IMR-90 (cell line): ENCODE data around the gene ELF5. TPM values are rescaled to one million over a fixed set of nuclear protein-coding genes. Genes with fewer than 3 reads are reported as not detected.

Experiments
- ATAC-seq: fragments of 200-7000 bp; cut with Tn5 transposase; 2 replicates; pipeline ENCODE4 v1.9.1; 2020; ENCODE audit warnings: low read depth, mild to moderate bottlenecking, moderate library complexity
- BruUV-seq: library from RNA; stranded (reverse); fragments of 400-500 nt; replicated peaks from 2 replicates; lab custom pipeline; 2021; lab: Mats Ljungman, UMichigan
- CTCF ChIA-PET: fragments of 300-600 bp; formaldehyde crosslinking; extraction: SDS; loops from one replicate; lab custom pipeline; 2021; ENCODE audit warnings: antibody characterized with exemption; lab: Yijun Ruan, JAX
- POLR2A ChIA-PET: fragments of 300-600 bp; sonication (Branson Sonifier 250); formaldehyde crosslinking; loops from one replicate; lab custom pipeline; 2022; ENCODE audit warnings: antibody characterized with exemption; ENCODE audit not compliant: unreplicated experiment; lab: Charles Lee
- DNase-seq: peaks from one replicate; pipeline ENCODE4 v3.0.0; 2013
- H2AFZ ChIP-seq: replicated peaks from 2 replicates; pipeline ENCODE3; 2013; ENCODE audit warnings: low read length, mild to moderate bottlenecking; ENCODE audit not compliant: poor library complexity
- H2AK5ac ChIP-seq: 2 replicates; pipeline ENCODE4 v1.6.1; 2013; ENCODE audit warnings: low read depth, low read length, inconsistent platforms
- H2AK9ac ChIP-seq: replicated peaks from 2 replicates; pipeline ENCODE3; 2013; ENCODE audit warnings: mild to moderate bottlenecking, low read depth, low read length, moderate library complexity; ENCODE audit not compliant: poor library complexity
- H2BK120ac ChIP-seq: 2 replicates; pipeline ENCODE4 v1.6.1; 2013; ENCODE audit warnings: low read depth, low read length, inconsistent platforms
- H2BK15ac ChIP-seq: 3 replicates; pipeline ENCODE4 v1.6.1; 2013; ENCODE audit warnings: low read depth, low read length, inconsistent platforms
- H2BK20ac ChIP-seq: 2 replicates; pipeline ENCODE4 v1.6.1; 2013; ENCODE audit warnings: low read depth, mild to moderate bottlenecking, inconsistent platforms, low read length, moderate library complexity
- H2BK5ac ChIP-seq: 2 replicates; pipeline ENCODE4 v1.6.1; 2013; ENCODE audit warnings: mild to moderate bottlenecking, low read depth, low read length, inconsistent platforms; ENCODE audit not compliant: poor library complexity, severe bottlenecking
- H3K14ac ChIP-seq: replicated peaks from 2 replicates; pipeline ENCODE4 v1.6.1; 2013; ENCODE audit warnings: low read depth, low read length, inconsistent platforms
- H3K18ac ChIP-seq: 2 replicates; pipeline ENCODE4 v1.6.1; 2013; ENCODE audit warnings: low read depth, low read length, control low read depth
- H3K23ac ChIP-seq: 2 replicates; pipeline ENCODE4 v1.6.1; 2013; ENCODE audit warnings: low read depth, low read length, inconsistent platforms
- H3K27ac ChIP-seq: 2 replicates; pipeline ENCODE4 v1.5.1; 2013; ENCODE audit warnings: mild to moderate bottlenecking, control low read depth, low read length; ENCODE audit not compliant: insufficient read depth
- H3K27me3 ChIP-seq: 2 replicates; pipeline ENCODE4 v1.6.1; 2013; ENCODE audit warnings: low read length; ENCODE audit not compliant: control insufficient read depth, insufficient read depth
- H3K36me3 ChIP-seq: 2 replicates; pipeline ENCODE4 v1.6.1; 2013; ENCODE audit warnings: low read length, mixed read lengths; ENCODE audit not compliant: control insufficient read depth, insufficient read depth
- H3K4ac ChIP-seq: 2 replicates; pipeline ENCODE4 v1.6.1; 2013; ENCODE audit warnings: low read depth, low read length, inconsistent platforms
- H3K4me1 ChIP-seq: 2 replicates; pipeline ENCODE4 v1.6.1; 2013; ENCODE audit warnings: low read length, mixed read lengths; ENCODE audit not compliant: control insufficient read depth, insufficient read depth
- H3K4me2 ChIP-seq: 2 replicates; pipeline ENCODE4 v1.6.1; 2013; ENCODE audit warnings: low read depth, mild to moderate bottlenecking, control low read depth, low read length, moderate library complexity
- H3K4me3 ChIP-seq: 2 replicates; pipeline ENCODE4 v1.5.1; 2013; ENCODE audit warnings: low read depth, mild to moderate bottlenecking, control low read depth, low read length, moderate library complexity; ENCODE audit not compliant: insufficient read depth
- H3K56ac ChIP-seq: 2 replicates; pipeline ENCODE4 v1.6.1; 2013; ENCODE audit warnings: low read length, inconsistent platforms; ENCODE audit not compliant: insufficient read depth; ENCODE audit errors: extremely low read depth
- H3K79me1 ChIP-seq, 2 experiments: 2 replicates each; pipeline ENCODE4 v1.6.1; 2013; ENCODE audit warnings: low read length in 2 of 2, inconsistent platforms in 1 of 2, low read depth in 1 of 2
- H3K9ac ChIP-seq: 2 replicates; pipeline ENCODE4 v1.6.1; 2013; ENCODE audit warnings: low read depth, low read length, control low read depth
- H3K9me1 ChIP-seq: 2 replicates; pipeline ENCODE4 v1.6.1; 2013; ENCODE audit warnings: low read length, inconsistent platforms; ENCODE audit not compliant: insufficient read depth
- H3K9me3 ChIP-seq: 2 replicates; pipeline ENCODE4 v1.6.1; 2013; ENCODE audit warnings: low read length; ENCODE audit not compliant: control insufficient read depth, insufficient read depth
- H4K20me1 ChIP-seq: 2 replicates; pipeline ENCODE4 v1.6.1; 2013; ENCODE audit warnings: low read length, inconsistent platforms; ENCODE audit not compliant: insufficient read depth
- H4K5ac ChIP-seq: 2 replicates; pipeline ENCODE4 v1.6.1; 2013; ENCODE audit warnings: mild to moderate bottlenecking, low read depth, low read length, control low read depth
- H4K8ac ChIP-seq, 2 experiments: 2 replicates each; pipeline ENCODE4 v1.6.1; 2013; ENCODE audit warnings: low read depth in 2 of 2, low read length in 2 of 2, control low read depth in 1 of 2, inconsistent platforms in 1 of 2
- H4K91ac ChIP-seq: 2 replicates; pipeline ENCODE4 v1.6.1; 2013; ENCODE audit warnings: low read depth, low read length, inconsistent platforms; ENCODE audit not compliant: insufficient read depth
- BHLHE40 ChIP-seq: fragments of 150-350 bp; IDR thresholded peaks from 2 replicates; pipeline ENCODE4 v1.6.1; 2016; ENCODE audit warnings: mild to moderate bottlenecking, low read depth, low read length
- CEBPB ChIP-seq: IDR thresholded peaks from 2 replicates; pipeline ENCODE4 v1.6.1; 2012; ENCODE audit warnings: low read depth, low read length, improper control_type of control experiment
- CHD1 ChIP-seq: IDR thresholded peaks from 2 replicates; pipeline ENCODE4 v1.6.1; 2012; ENCODE audit warnings: low read depth, low read length, improper control_type of control experiment
- FOS ChIP-seq: fragments of 150-350 bp; IDR thresholded peaks from 2 replicates; pipeline ENCODE4 v1.6.1; 2016; ENCODE audit warnings: low read depth, low read length
- MAFK ChIP-seq: IDR thresholded peaks from 2 replicates; pipeline ENCODE4 v1.6.1; 2012; ENCODE audit warnings: low read depth, low read length, improper control_type of control experiment
- MAZ ChIP-seq: IDR thresholded peaks from 2 replicates; pipeline ENCODE4 v1.6.1; 2012; ENCODE audit warnings: low read depth, mild to moderate bottlenecking, low read length, improper control_type of control experiment, moderate library complexity, borderline replicate concordance
- MXI1 ChIP-seq: IDR thresholded peaks from 2 replicates; pipeline ENCODE4 v1.6.1; 2012; ENCODE audit warnings: low read depth, mild to moderate bottlenecking, low read length, moderate library complexity, borderline replicate concordance
- NFE2L2 ChIP-seq: fragments of 150-350 bp; IDR thresholded peaks from 2 replicates; pipeline ENCODE4 v1.6.1; 2016; ENCODE audit warnings: low read depth, mild to moderate bottlenecking, low read length
- POLR2A ChIP-seq: IDR thresholded peaks from 2 replicates; pipeline ENCODE4 v1.6.1; 2012; ENCODE audit warnings: mild to moderate bottlenecking, low read depth, low read length
- RAD21 ChIP-seq: IDR thresholded peaks from 2 replicates; pipeline ENCODE4 v1.6.1; 2012; ENCODE audit warnings: low read length, improper control_type of control experiment
- RCOR1 ChIP-seq: IDR thresholded peaks from 2 replicates; pipeline ENCODE4 v1.6.1; 2012; ENCODE audit warnings: mild to moderate bottlenecking, low read length, improper control_type of control experiment; ENCODE audit not compliant: insufficient replicate concordance
- RFX5 ChIP-seq: IDR thresholded peaks from 2 replicates; pipeline ENCODE4 v1.8.0; 2012; ENCODE audit warnings: low read depth, mild to moderate bottlenecking, low read length, moderate library complexity
- SMC3 ChIP-seq: fragments of 150-350 bp; IDR thresholded peaks from 2 replicates; pipeline ENCODE4 v1.6.1; 2016; ENCODE audit warnings: low read depth, mild to moderate bottlenecking, antibody characterized with exemption, low read length, moderate library complexity
- WGBS, 2 experiments: methylation state at CpG; one replicate each; pipeline versions ENCODE4 v1.1.5 to v1.1.7; 2013; ENCODE audit warnings: missing lambda C conversion rate in 2 of 2; ENCODE audit not compliant: insufficient read length in 1 of 2; ENCODE audit errors: extremely low coverage in 2 of 2; 5-methylcytosine and 5-hydroxymethylcytosine counted together
- dilution Hi-C: fragments of 300-500 bp; cut with HindIII; formaldehyde crosslinking; loops from one replicate; pipeline ENCODE4 v1.14.3; 2018; ENCODE audit warnings: low sequenced_read_pairs; ENCODE audit not compliant: unreplicated experiment
- in situ Hi-C: fragments of 300-500 bp; cut with MboI; formaldehyde crosslinking; loops from 3 replicates; pipeline ENCODE4 v1.14.3; 2019; ENCODE audit warnings: low sequenced_read_pairs, inconsistent platforms, mixed read lengths
- intact Hi-C: fragments of 100-400 bp; cut with micrococcal nuclease; formaldehyde crosslinking; loops from 2 replicates; pipeline ENCODE4 v1.10.0; 2022
- polyA plus RNA-seq, 3 experiments: library from polyadenylated mRNA; depleted of rRNA; stranded (reverse); fragments of >200 nt; gene quantifications; 2 replicates each; pipeline ENCODE4 v1.2.3, GENCODE V29; 2012; ENCODE audit warnings: low replicate concordance in 1 of 3
- total RNA-seq: library from RNA; depleted of rRNA; stranded (reverse); fragments of >200 nt; gene quantifications from 2 replicates; pipeline ENCODE4 v1.2.3, GENCODE V29; 2012
- TF ChIP-seq, protein P1 (sequence below): fragments of 150-350 bp; IDR thresholded peaks from 2 replicates; pipeline ENCODE4 v1.6.1; 2017; ENCODE audit warnings: mild to moderate bottlenecking, antibody characterized with exemption, low read length, low read depth
- TF ChIP-seq, protein P2 (sequence below): conservative IDR thresholded peaks from 2 replicates; pipeline ENCODE4 v1.5.1; 2012; ENCODE audit warnings: mild to moderate bottlenecking, low read depth, low read length, improper control_type of control experiment
- TF ChIP-seq, protein P3 (sequence below): fragments of 150-350 bp; IDR thresholded peaks from 2 replicates; pipeline ENCODE4 v1.6.1; 2016; ENCODE audit warnings: low read depth, mild to moderate bottlenecking, low read length, moderate library complexity, borderline replicate concordance

Gene ELF5
- total and polyA plus RNA-seq, 2 of the 4 experiments (the other 2 are of a cell fraction) = not detected

DNA sequence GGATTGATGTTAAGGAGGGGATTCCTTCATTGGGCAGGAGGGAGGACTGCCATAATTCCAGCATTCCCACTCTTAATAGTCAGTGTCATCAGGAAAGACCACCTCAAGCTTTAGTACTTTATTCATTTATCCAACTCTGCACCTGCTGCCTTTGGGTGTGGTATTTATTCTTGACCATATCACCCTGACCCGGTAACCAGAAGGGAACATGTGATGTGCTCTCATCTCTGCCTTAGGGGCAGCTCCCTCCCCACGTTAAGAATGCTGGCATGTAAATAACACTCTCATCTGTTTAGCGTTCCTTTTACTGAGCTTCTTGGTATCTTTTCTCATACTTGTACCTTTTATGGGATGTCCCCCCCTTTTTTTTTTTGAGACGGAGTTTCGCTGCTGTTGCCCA, 67.2 kb downstream of the ELF5 start:
- H2BK20ac ChIP-seq = no peak overlapping the region
- H4K8ac ChIP-seq = no peak overlapping the region
- DNase-seq = no peak
- no peaks in the 10 kb centered on the region for H3K9me3 ChIP-seq
- H3K27ac ChIP-seq = no peak overlapping the region
- H2BK15ac ChIP-seq = no peak overlapping the region
- H3K4me1 ChIP-seq = no peaks in the 10 kb centered on the region
- no peak overlapping the region for H3K14ac ChIP-seq
- no peak overlapping the region for H2AK9ac ChIP-seq
- in situ Hi-C loops (no loop called here), dilution Hi-C loops (no loop called here), intact Hi-C loops (no loop called here)
- H3K36me3 ChIP-seq = peaks cover 8% of the 10 kb centered on the region
- WGBS, 2 experiments = no CpG with 5 or more reads among the region's 5 CpGs
- H4K5ac ChIP-seq = no peak overlapping the region
- no peak overlapping the region for H2AK5ac ChIP-seq
- H3K9ac ChIP-seq = no peak overlapping the region
- H3K56ac ChIP-seq = no peak overlapping the region
- no peak overlapping the region for H3K4me2 ChIP-seq
- ChIA-PET CTCF (no interaction called here), POLR2A (no interaction called here)
- H4K20me1 ChIP-seq = peaks cover 3% of the 10 kb centered on the region; the same call in 1 of the 2 replicates
- H2BK5ac ChIP-seq = no peak overlapping the region
- H3K9me1 ChIP-seq = peaks cover 12% of the 10 kb centered on the region; the same call in 1 of the 2 replicates
- no peak overlapping the region for H3K18ac ChIP-seq
- TF ChIP-seq MAFK = no peak
- TF ChIP-seq, protein P1, sequence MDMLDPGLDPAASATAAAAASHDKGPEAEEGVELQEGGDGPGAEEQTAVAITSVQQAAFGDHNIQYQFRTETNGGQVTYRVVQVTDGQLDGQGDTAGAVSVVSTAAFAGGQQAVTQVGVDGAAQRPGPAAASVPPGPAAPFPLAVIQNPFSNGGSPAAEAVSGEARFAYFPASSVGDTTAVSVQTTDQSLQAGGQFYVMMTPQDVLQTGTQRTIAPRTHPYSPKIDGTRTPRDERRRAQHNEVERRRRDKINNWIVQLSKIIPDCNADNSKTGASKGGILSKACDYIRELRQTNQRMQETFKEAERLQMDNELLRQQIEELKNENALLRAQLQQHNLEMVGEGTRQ = no peak
- no peak for TF ChIP-seq SMC3
- no peak for TF ChIP-seq MXI1
- TF ChIP-seq, protein P2, sequence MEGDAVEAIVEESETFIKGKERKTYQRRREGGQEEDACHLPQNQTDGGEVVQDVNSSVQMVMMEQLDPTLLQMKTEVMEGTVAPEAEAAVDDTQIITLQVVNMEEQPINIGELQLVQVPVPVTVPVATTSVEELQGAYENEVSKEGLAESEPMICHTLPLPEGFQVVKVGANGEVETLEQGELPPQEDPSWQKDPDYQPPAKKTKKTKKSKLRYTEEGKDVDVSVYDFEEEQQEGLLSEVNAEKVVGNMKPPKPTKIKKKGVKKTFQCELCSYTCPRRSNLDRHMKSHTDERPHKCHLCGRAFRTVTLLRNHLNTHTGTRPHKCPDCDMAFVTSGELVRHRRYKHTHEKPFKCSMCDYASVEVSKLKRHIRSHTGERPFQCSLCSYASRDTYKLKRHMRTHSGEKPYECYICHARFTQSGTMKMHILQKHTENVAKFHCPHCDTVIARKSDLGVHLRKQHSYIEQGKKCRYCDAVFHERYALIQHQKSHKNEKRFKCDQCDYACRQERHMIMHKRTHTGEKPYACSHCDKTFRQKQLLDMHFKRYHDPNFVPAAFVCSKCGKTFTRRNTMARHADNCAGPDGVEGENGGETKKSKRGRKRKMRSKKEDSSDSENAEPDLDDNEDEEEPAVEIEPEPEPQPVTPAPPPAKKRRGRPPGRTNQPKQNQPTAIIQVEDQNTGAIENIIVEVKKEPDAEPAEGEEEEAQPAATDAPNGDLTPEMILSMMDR = no peak
- no peak for TF ChIP-seq CEBPB
- TF ChIP-seq, protein P3, sequence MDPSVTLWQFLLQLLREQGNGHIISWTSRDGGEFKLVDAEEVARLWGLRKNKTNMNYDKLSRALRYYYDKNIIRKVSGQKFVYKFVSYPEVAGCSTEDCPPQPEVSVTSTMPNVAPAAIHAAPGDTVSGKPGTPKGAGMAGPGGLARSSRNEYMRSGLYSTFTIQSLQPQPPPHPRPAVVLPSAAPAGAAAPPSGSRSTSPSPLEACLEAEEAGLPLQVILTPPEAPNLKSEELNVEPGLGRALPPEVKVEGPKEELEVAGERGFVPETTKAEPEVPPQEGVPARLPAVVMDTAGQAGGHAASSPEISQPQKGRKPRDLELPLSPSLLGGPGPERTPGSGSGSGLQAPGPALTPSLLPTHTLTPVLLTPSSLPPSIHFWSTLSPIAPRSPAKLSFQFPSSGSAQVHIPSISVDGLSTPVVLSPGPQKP = no peak
- TF ChIP-seq RFX5 = no peak
- no peak for TF ChIP-seq BHLHE40
- no peak for TF ChIP-seq POLR2A
- TF ChIP-seq RCOR1 = no peak
- TF ChIP-seq CHD1 = no peak
- no peak for TF ChIP-seq MAZ
- TF ChIP-seq FOS = no peak
- no peak for TF ChIP-seq RAD21
- no peak for TF ChIP-seq NFE2L2
- no peak overlapping the region for H3K23ac ChIP-seq
- no peak overlapping the region for H4K91ac ChIP-seq
- peaks cover 13 to 62% of the 10 kb centered on the region in 2 experiments for H3K79me1 ChIP-seq
- no peak for ATAC-seq
- BruUV-seq = no TSS peak
- H3K27me3 ChIP-seq = no peaks in the 10 kb centered on the region
- no peak overlapping the region for H3K4ac ChIP-seq
- H2AFZ ChIP-seq = no peak overlapping the region
- H3K4me3 ChIP-seq = no peak overlapping the region
- no peak overlapping the region for H2BK120ac ChIP-seq
